DMS79 (cell line): ENCODE results near the gene DDX52.

ENCODE experiments used
- DNase-seq: peaks from one replicate; lab custom pipeline; 2025; lab: John Stamatoyannopoulos, UW

DDX52 gene

DNA sequence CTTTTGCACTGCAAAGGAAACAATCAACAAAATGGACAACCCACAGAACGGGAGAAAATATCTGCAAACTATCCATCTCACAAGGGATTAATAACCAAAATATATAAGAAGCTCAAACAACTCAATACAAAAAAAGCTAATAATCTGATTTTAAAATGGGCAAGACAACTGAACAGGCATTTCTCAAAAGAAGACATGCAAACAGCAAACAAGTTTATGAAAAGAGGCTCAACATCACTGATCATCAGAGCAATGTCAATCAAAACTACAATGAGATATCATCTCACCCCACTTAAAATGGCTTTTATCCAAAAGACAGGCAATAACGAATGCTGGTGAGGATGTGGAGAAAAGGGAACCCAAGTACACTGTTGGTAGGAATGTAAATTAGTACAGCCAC is 68.8 kb downstream of the DDX52 start:
- DNase-seq: no peak

DNA sequence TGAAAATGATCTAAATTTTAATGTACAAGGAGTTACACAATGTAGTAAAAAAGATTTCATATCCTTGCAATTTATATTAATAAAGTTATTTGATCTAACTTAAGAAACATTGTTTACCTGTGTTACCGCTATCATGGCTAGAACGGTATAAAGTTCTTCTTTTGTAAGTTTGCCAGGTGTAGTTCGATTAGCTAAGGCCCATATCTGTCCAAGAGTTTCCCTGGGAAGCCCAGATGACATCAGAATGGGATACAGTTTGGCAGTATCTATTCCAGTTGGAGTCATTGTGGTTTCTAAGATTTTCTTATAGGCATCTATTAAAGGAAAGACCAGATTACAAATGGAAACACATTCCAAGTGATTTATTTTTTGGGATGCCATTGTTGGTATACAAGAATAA is 71.6 kb downstream of the DDX52 start:
- DNase-seq: no peak

- no peak for DNase-seq
These were observed 72.6 kb downstream of the DDX52 start for GRCh38 chr17:37570527-37571093.

DNA sequence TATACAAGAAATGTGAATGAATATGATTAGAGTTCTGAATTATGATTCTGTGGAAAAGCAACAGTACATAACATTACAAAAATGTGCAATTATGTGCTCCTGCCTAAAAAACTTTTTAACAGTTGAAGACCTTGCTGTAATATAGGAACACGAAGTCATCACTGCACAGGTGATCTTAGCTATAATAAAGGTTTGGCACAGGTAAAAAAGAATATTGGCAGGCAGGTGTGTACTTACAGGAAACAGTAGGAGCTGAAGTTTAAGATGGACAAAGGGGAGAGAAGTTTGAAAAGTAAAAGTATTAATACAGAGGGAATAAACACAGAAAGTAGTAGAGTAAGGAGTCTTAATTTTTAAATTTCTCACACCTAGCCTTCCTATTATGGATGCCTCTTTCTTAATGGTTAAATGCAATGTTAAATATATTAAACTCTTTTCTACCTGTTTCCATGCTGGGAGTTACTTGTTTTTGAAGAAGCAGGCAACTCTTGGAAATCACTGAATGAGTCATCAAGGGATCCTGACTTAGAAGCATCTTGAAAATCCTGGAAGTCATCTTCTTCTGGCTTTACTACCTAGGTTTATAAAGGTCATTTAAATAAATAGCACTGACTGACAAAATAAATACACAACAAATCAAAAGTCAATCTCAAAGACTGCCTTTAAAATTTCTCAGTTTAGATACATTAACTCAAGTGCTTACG is 74.7 kb downstream of the DDX52 start:
- no peak for DNase-seq

DNA sequence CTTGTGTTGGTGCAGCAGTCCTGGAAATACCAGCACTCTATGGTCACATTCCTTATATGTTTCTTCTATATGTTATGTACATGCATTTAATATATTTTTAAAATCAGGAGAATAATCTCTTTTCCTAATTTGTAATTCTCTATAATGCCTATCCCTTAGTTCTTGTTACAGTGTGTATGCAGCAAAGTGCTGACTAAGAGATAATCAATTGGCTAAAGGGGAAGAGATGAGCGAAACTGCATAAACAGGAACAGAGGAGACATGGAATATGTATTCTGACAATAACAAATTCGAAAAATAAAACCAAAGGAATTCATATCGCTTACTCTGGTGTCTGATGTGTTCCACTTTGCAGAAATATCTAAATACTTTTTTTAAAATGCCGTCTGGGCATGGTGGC is 75.7 kb downstream of the DDX52 start:
- no peak for DNase-seq

DNA sequence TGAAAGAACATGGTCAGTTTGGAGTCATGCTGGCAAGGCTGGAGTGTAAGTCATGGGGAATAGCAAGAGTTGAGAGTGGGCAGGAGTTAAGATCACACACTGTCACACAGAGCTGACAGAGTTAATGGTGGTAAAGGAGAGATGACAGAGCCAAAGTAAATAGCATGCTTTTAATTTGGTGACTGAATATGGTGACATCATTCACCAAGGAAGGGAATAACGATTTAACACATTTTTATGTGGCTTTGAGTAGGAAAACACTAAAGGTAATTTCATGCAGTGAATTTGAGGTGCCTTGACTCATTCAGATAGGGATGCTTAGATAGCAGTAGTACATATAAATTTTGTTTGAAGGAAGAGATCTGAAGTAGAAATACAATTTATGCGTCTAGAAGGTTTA is 76.1 kb downstream of the DDX52 start:
- DNase-seq: no peak

- DNase-seq: no peak
These were observed 79.0 kb downstream of the DDX52 start for GRCh38 chr17:37564252-37564651.

- no peak for DNase-seq
These were observed 81.1 kb downstream of the DDX52 start for GRCh38 chr17:37562016-37562745.
